ENCODE data around the gene SGMS2. TPM values are rescaled to one million over a fixed set of nuclear protein-coding genes. Genes with fewer than 3 reads are reported as not detected.

Gene SGMS2
- total and polyA plus RNA-seq, 9 of the 15 experiments (the other 6 are each of a cell fraction or from before 2014, with no cell fraction given) = 0.07 to 0.25 (median 0.11) TPM; not detected in 5

- TF ChIP-seq REST (IDR thresholded peaks at IDR 0.05; ENCODE audit: borderline replicate concordance) = peak; percentile 71
- no peak for TF ChIP-seq REST (CRISPR knock-in tag; IDR thresholded peaks at IDR 0.05; ENCODE audit: low read depth)
- TF ChIP-seq, protein P1, sequence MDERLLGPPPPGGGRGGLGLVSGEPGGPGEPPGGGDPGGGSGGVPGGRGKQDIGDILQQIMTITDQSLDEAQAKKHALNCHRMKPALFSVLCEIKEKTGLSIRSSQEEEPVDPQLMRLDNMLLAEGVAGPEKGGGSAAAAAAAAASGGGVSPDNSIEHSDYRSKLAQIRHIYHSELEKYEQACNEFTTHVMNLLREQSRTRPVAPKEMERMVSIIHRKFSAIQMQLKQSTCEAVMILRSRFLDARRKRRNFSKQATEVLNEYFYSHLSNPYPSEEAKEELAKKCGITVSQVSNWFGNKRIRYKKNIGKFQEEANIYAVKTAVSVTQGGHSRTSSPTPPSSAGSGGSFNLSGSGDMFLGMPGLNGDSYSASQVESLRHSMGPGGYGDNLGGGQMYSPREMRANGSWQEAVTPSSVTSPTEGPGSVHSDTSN (CRISPR knock-in tag; IDR thresholded peaks at IDR 0.05; ENCODE audit: low read depth) = no peak
- TF ChIP-seq, protein P1 (tag; conservative IDR thresholded peaks at IDR 0.05; ENCODE audit: low read depth) = no peak
- TF ChIP-seq SRF (CRISPR knock-in tag; IDR thresholded peaks at IDR 0.05) = no peak
- TF ChIP-seq ZBED1 (IDR thresholded peaks at IDR 0.05) = no peak
- no peak for TF ChIP-seq RBBP5 (IDR thresholded peaks at IDR 0.05; ENCODE audit: borderline replicate concordance, insufficient read depth, low read length, poor library complexity, severe bottlenecking)
- no peak for TF ChIP-seq SMAD1 (IDR thresholded peaks at IDR 0.05; ENCODE audit: low read depth, low read length, partially characterized antibody)
- no peak for TF ChIP-seq MAX (CRISPR knock-in tag; IDR thresholded peaks at IDR 0.05)
- TF ChIP-seq PML (IDR thresholded peaks at IDR 0.05; ENCODE audit: low read length) = no peak
- TF ChIP-seq, protein P2, sequence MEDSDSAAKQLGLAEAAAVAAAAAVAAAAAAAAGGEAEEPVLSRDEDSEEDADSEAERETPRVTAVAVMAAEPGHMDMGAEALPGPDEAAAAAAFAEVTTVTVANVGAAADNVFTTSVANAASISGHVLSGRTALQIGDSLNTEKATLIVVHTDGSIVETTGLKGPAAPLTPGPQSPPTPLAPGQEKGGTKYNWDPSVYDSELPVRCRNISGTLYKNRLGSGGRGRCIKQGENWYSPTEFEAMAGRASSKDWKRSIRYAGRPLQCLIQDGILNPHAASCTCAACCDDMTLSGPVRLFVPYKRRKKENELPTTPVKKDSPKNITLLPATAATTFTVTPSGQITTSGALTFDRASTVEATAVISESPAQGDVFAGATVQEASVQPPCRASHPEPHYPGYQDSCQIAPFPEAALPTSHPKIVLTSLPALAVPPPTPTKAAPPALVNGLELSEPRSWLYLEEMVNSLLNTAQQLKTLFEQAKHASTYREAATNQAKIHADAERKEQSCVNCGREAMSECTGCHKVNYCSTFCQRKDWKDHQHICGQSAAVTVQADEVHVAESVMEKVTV (CRISPR knock-in tag; IDR thresholded peaks at IDR 0.05) = peak; percentile 52
- TF ChIP-seq, protein P3, sequence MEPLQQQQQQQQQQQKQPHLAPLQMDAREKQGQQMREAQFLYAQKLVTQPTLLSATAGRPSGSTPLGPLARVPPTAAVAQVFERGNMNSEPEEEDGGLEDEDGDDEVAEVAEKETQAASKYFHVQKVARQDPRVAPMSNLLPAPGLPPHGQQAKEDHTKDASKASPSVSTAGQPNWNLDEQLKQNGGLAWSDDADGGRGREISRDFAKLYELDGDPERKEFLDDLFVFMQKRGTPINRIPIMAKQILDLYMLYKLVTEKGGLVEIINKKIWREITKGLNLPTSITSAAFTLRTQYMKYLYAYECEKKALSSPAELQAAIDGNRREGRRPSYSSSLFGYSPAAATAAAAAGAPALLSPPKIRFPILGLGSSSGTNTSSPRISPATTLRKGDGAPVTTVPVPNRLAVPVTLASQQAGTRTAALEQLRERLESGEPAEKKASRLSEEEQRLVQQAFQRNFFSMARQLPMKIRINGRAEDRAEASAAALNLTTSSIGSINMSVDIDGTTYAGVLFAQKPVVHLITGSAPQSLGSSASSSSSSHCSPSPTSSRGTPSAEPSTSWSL (CRISPR knock-in tag; IDR thresholded peaks at IDR 0.05; ENCODE audit: borderline replicate concordance) = no peak
- no peak for TF ChIP-seq PTTG1 (tag; IDR thresholded peaks at IDR 0.05; ENCODE audit: low read depth)
These were observed 88.7 kb downstream of the SGMS2 start (continued) for GRCh38 chr4:107913283-107913899.
